ENCODE results near the gene DESI1. TPM values are rescaled to one million over a fixed set of nuclear protein-coding genes. Genes with fewer than 3 reads are reported as not detected.

DESI1 gene
- total and polyA plus RNA-seq, 2 of the 13 experiments (the other 11 are each of a cell fraction or from before 2014, with no cell fraction given): 21.6 to 29.2 TPM

GRCh38 chr22:41563051-41563711 is 57.7 kb downstream of the DESI1 start:
- Histone ChIP-seq H3K4me1 (ENCODE audit: insufficient read depth, low read length) (peaks cover 71% of the 10 kb centered on the region), H3K79me2 (ENCODE audit: insufficient read depth, low read length) (no peaks in the 10 kb centered on the region), H3K9me3 (ENCODE audit: low read length) (no peaks in the 10 kb centered on the region), H3K4me2 (ENCODE audit: low read depth, low read length) (peak overlapping the region; percentile 13; the same call in 1 of the 2 replicates), H3K4me3 (replicated peaks in 1 of 3; ENCODE audit: insufficient read depth in 1 of 3, low read depth in 2 of 3, low read length in 3 of 3) (no peak overlapping the region), H3K9ac (ENCODE audit: insufficient read depth, low read depth, low read length) (no peak overlapping the region), H3K27me3 (ENCODE audit: control insufficient read depth in 1 of 2, insufficient read depth in 2 of 2, low read length in 2 of 2) (peaks cover 0 to 29% of the 10 kb centered on the region in 2 experiments; a peak in 3 of 5 replicates), H4K20me1 (ENCODE audit: insufficient read depth, low read length) (no peaks in the 10 kb centered on the region), H2AFZ (ENCODE audit: low read length) (no peak overlapping the region), H3K36me3 (replicated peaks in 1 of 2; ENCODE audit: control insufficient read depth in 1 of 2, insufficient read depth in 2 of 2, low read length in 2 of 2) (no peaks in the 10 kb centered on the region), H3K27ac (ENCODE audit: extremely low read length, insufficient read depth, low read length) (no peak overlapping the region)
- intact Hi-C loops (cut with micrococcal nuclease; ENCODE audit: unreplicated experiment): no loop called here
- in situ Hi-C loops (cut with HindIII; ENCODE audit: extremely low pct_ligation_motif_present, low pct_unique_long_range_greater_than_20kb): no loop called here
- ChIA-PET POLR2A (interaction anchor here (0.9 to 2.2 kb wide), 5 partner anchors 12 to 27 kb away, joined by 3 to 11 read pairs (median 8); partner anchors contain the start of gene PMM1), CTCF (ENCODE audit: low intra/inter-chr PET ratio, low total read pairs) (no interaction called here)
- FAIRE-seq (no peak), ATAC-seq (no peak), DNase-seq (ENCODE audit: low spot score) (peak; percentile 43)
- 39% methylated on average over 8 of the region's 10 CpGs for WGBS (ENCODE audit: low lambda C conversion rate)
- no TSS peak for BruUV-seq (replicated peaks)
- TF ChIP-seq ZKSCAN1 (IDR thresholded peaks at IDR 0.05; ENCODE audit: low read length) (no peak), FOSL1 (CRISPR knock-in tag; IDR thresholded peaks at IDR 0.05; ENCODE audit: borderline replicate concordance) (0 out of 2 replicates have a peak, but pooled peaks have one; percentile 27), FOSL2 (CRISPR knock-in tag; IDR thresholded peaks at IDR 0.05) (peak; percentile 85), HDAC6 (IDR thresholded peaks at IDR 0.05; ENCODE audit: low read depth, low read length) (no peak), ZNF709 (CRISPR knock-in tag; IDR thresholded peaks at IDR 0.05) (no peak), TBL1XR1 (IDR thresholded peaks at IDR 0.05; ENCODE audit: borderline replicate concordance, low read length, partially characterized antibody) (no peak), ZNF326 (CRISPR knock-in tag; IDR thresholded peaks at IDR 0.05; ENCODE audit: borderline replicate concordance) (no peak), ZNF841 (CRISPR knock-in tag; IDR thresholded peaks at IDR 0.05; ENCODE audit: borderline replicate concordance) (no peak), ZNF770 (CRISPR knock-in tag; IDR thresholded peaks at IDR 0.05) (no peak), NFYB (CRISPR knock-in tag; IDR thresholded peaks at IDR 0.05) (no peak), KDM6A (CRISPR knock-in tag; IDR thresholded peaks at IDR 0.05; ENCODE audit: low read depth) (no peak), MAFK (conservative IDR thresholded peaks at IDR 0.05 in 1 of 2, IDR thresholded peaks at IDR 0.05 in 1 of 2; ENCODE audit: low read length in 2 of 2) (0 out of 4 replicates have a peak, but pooled peaks of 1 of the 2 experiments have one; percentile 12), BRD4 (CRISPR knock-in tag; IDR thresholded peaks at IDR 0.05) (no peak), EED (CRISPR knock-in tag; IDR thresholded peaks at IDR 0.05) (no peak), ZNF430 (CRISPR knock-in tag; IDR thresholded peaks at IDR 0.05) (no peak)

Data from HepG2 (cell line).